ENCODE results near the gene TBCE.
"Not testable (repeated sequence)": the region's sequence is repeated elsewhere in the genome, so short reads cannot be mapped to it uniquely, and the experiment has no call there.

Gene TBCE

DNA sequence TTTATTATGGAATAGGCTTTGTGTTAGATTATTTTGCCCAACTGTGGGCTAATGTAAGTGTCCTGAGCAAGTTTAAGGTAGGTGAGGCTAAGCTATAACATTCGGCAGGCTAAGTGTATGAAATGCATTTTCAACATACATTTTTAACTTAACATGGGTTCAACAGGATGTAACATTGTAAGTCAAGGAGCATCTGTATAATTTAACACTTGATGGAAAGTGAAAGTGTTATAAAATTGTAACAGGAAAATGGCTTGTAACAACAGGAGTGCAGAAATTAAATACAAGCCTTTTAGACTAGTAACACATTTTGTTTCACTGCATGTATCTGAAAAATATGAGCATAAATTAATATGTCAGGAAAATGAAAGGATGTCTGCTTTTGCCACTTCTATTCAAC lies 94.7 kb downstream of the TBCE start:
- TF ChIP-seq, protein P1, sequence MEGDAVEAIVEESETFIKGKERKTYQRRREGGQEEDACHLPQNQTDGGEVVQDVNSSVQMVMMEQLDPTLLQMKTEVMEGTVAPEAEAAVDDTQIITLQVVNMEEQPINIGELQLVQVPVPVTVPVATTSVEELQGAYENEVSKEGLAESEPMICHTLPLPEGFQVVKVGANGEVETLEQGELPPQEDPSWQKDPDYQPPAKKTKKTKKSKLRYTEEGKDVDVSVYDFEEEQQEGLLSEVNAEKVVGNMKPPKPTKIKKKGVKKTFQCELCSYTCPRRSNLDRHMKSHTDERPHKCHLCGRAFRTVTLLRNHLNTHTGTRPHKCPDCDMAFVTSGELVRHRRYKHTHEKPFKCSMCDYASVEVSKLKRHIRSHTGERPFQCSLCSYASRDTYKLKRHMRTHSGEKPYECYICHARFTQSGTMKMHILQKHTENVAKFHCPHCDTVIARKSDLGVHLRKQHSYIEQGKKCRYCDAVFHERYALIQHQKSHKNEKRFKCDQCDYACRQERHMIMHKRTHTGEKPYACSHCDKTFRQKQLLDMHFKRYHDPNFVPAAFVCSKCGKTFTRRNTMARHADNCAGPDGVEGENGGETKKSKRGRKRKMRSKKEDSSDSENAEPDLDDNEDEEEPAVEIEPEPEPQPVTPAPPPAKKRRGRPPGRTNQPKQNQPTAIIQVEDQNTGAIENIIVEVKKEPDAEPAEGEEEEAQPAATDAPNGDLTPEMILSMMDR (IDR thresholded peaks at IDR 0.05): no peak
- Histone ChIP-seq H3K36me3 (no peaks in the 10 kb centered on the region), H3K4me1 (ENCODE audit: control insufficient read depth in 1 of 2, insufficient read depth in 1 of 2, low read depth in 1 of 2, low read length in 1 of 2) (no peaks in the 10 kb centered on the region), H3K4me3 (ENCODE audit: low read depth in 1 of 2, low read length in 1 of 2) (no peak overlapping the region), H3K27me3 (no peaks in the 10 kb centered on the region), H3K9me3 (no peaks in the 10 kb centered on the region), H3K27ac (no peak overlapping the region)

DNA sequence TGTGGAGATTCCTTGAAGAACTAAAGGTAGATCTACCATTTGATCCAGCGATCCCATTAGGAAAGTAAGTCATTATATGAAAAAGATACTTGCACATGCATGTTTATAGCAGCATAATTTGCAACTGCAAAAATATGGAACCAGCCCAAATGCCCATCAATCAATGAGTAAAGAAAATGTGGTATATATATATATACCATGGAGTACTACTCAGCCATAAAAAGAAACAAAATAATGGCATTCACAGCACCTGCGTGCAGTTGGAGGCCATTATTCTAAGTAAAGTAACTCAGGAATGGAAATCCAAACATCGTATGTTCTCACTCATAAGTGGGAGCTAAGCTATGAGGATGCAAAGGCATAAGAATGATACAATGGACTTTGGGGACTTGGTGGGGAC lies 95.6 kb downstream of the TBCE start:
- not testable (repeated sequence) for H3K4me3 ChIP-seq (ENCODE audit: low read depth in 1 of 2, low read length in 1 of 2); H3K27me3 ChIP-seq; H3K4me1 ChIP-seq (ENCODE audit: control insufficient read depth in 1 of 2, insufficient read depth in 1 of 2, low read depth in 1 of 2, low read length in 1 of 2); H3K36me3 ChIP-seq; H3K9me3 ChIP-seq; H3K27ac ChIP-seq

DNA sequence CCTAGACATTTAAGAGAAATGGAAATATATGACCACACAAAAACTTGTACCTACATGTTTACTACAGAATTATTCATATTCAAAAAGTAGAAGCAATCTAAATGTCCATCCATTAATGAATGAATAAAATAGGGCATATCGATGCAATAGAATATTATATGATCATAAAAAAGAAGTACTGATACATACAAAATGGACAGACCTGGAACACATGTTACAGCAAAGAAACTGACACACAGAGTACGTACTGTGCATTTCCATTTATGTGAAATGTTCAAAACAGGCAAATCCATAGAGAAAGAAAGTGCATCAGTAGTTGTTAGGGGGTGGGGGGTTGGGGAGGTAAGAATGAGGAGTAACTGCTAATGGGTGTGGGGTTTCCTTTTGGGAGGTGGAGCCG lies 97.8 kb downstream of the TBCE start:
- no peaks in the 10 kb centered on the region for H3K36me3 ChIP-seq
- H3K27ac ChIP-seq: no peak overlapping the region
- H3K4me1 ChIP-seq (ENCODE audit: control insufficient read depth in 1 of 2, insufficient read depth in 1 of 2, low read depth in 1 of 2, low read length in 1 of 2): no peaks in the 10 kb centered on the region
- TF ChIP-seq, protein P1 (IDR thresholded peaks at IDR 0.05): no peak
- no peaks in the 10 kb centered on the region for H3K9me3 ChIP-seq
- H3K27me3 ChIP-seq: no peaks in the 10 kb centered on the region
- H3K4me3 ChIP-seq (ENCODE audit: low read depth in 1 of 2, low read length in 1 of 2): no peak overlapping the region

DNA sequence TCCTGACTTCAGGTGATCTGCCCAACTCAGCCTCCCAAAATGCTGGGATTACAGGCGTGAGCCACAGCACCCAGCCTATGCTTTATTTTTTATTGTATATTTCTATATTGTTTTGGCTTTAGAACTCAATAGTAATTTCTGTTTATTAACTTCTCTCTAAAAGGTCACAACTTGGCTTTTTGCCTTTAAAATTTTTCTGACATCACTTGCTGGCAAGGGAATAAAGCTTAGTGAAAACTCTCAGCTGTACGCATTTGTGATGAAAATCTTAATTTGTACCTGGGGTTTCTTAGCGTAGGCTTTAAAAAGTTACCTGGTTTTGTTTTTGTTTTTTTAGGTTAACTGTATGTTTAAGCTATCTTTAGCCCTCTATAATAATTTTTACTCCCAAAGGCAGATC lies 100.8 kb downstream of the TBCE start:
- H3K36me3 ChIP-seq: no peaks in the 10 kb centered on the region
- H3K9me3 ChIP-seq: no peaks in the 10 kb centered on the region
- H3K4me1 ChIP-seq (ENCODE audit: control insufficient read depth in 1 of 2, insufficient read depth in 1 of 2, low read depth in 1 of 2, low read length in 1 of 2): no peaks in the 10 kb centered on the region
- H3K4me3 ChIP-seq (ENCODE audit: low read depth in 1 of 2, low read length in 1 of 2): no peak overlapping the region
- no peaks in the 10 kb centered on the region for H3K27me3 ChIP-seq
- no peak overlapping the region for H3K27ac ChIP-seq
- TF ChIP-seq, protein P1 (IDR thresholded peaks at IDR 0.05): no peak

DNA sequence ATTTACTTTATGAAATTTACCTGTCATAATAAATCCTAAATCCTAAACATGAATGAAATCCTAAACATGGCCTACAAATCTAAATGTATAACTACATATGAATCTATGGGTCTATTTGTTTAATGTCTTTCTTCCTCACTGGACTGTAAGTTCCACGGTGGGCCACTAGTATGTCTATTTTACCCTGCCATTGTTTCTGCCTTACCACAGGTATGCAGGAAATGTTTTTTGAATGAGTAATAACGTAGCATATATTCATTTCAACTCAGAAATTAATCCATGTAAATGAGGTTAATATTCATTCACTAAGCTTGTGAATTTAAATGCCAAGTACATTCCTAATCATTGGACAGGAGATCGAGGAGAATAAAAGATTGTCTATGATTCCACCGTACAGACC lies 101.7 kb downstream of the TBCE start:
- H3K27ac ChIP-seq: no peak overlapping the region
- H3K9me3 ChIP-seq: no peaks in the 10 kb centered on the region
- H3K4me3 ChIP-seq (ENCODE audit: low read depth in 1 of 2, low read length in 1 of 2): no peak overlapping the region
- TF ChIP-seq, protein P1 (IDR thresholded peaks at IDR 0.05): no peak
- no peaks in the 10 kb centered on the region for H3K27me3 ChIP-seq
- H3K4me1 ChIP-seq (ENCODE audit: control insufficient read depth in 1 of 2, insufficient read depth in 1 of 2, low read depth in 1 of 2, low read length in 1 of 2): no peaks in the 10 kb centered on the region
- no peaks in the 10 kb centered on the region for H3K36me3 ChIP-seq

DNA sequence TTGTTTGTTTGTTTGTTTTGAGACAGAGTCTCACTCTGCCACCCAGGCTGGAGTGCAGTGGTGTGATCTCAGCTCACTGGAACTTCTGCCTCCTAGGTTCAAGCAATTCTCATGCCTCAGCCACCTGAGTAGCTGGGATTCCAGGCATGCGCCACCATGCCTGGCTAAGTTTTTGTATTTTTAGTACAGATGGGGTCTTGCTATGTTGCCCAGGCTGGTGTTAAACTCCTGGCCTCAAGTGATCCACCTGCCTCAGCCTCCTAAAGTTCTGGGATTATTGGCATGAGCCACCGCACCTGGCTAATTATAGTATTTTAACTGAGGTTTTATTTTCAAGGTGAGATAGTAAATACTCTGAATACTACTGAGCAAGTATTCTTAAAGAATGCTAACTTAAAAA lies 102.7 kb downstream of the TBCE start:
- H3K27ac ChIP-seq; H3K27me3 ChIP-seq; H3K4me1 ChIP-seq (ENCODE audit: control insufficient read depth in 1 of 2, insufficient read depth in 1 of 2, low read depth in 1 of 2, low read length in 1 of 2); H3K4me3 ChIP-seq (ENCODE audit: low read depth in 1 of 2, low read length in 1 of 2); H3K36me3 ChIP-seq; H3K9me3 ChIP-seq: not testable (repeated sequence)

DNA sequence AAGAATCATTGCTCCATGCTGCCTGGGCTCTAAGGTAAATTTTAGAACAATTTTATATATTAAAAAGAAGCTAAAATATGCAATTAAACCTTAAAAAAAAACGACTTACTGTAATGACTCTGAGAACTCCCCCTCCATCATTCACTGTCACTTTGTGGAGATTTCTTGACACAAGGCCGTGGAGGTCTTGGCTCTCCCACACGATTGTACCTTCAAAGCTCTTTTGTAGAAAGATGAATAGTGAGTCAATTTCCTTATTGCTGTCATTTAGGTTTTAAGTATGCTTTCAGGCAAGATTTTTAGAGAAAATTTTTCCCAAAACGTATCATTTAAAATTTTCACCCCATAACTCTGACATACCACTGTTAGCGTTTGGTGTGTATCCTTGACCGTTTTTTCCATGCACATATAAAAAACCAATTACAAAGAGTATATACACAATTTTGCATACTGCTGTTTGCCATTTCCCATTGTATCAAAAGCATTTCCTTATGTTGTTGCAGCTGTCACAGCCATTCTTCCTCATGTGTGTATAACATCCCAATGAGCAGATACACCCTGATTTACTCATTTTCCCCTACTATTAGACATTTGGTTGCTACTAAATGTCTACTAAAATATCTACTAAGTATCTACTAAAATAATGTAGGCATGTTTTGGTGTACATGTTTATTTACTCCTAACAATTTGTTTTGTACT lies 103.7 kb downstream of the TBCE start:
- H3K27ac ChIP-seq: no peak overlapping the region
- H3K4me1 ChIP-seq (ENCODE audit: control insufficient read depth in 1 of 2, insufficient read depth in 1 of 2, low read depth in 1 of 2, low read length in 1 of 2): no peaks in the 10 kb centered on the region
- H3K27me3 ChIP-seq: no peaks in the 10 kb centered on the region

More for the DNA sequence above, 103.7 kb downstream of the TBCE start:
- no peak overlapping the region for H3K4me3 ChIP-seq (ENCODE audit: low read depth in 1 of 2, low read length in 1 of 2)
- H3K9me3 ChIP-seq: no peaks in the 10 kb centered on the region
- TF ChIP-seq, protein P1 (IDR thresholded peaks at IDR 0.05): no peak
- H3K36me3 ChIP-seq: no peaks in the 10 kb centered on the region
